Effector CD8-positive, alpha-beta T cell (primary cell): ENCODE results near the gene MAP2K6.
A peak's percentile ranks its signal among the peaks of the same experiment; 100 is the strongest.

ENCODE experiments used
- DNase-seq: peaks from one replicate; lab custom pipeline; 2025; lab: John Stamatoyannopoulos, UW
- total RNA-seq, 4 experiments: gene quantifications; one replicate each; lab custom pipeline; 2026; lab: John Stamatoyannopoulos, UW

Gene MAP2K6
- total RNA-seq = 11.7 to 28.1 (median 17.3) reads per million in 4 experiments

DNA sequence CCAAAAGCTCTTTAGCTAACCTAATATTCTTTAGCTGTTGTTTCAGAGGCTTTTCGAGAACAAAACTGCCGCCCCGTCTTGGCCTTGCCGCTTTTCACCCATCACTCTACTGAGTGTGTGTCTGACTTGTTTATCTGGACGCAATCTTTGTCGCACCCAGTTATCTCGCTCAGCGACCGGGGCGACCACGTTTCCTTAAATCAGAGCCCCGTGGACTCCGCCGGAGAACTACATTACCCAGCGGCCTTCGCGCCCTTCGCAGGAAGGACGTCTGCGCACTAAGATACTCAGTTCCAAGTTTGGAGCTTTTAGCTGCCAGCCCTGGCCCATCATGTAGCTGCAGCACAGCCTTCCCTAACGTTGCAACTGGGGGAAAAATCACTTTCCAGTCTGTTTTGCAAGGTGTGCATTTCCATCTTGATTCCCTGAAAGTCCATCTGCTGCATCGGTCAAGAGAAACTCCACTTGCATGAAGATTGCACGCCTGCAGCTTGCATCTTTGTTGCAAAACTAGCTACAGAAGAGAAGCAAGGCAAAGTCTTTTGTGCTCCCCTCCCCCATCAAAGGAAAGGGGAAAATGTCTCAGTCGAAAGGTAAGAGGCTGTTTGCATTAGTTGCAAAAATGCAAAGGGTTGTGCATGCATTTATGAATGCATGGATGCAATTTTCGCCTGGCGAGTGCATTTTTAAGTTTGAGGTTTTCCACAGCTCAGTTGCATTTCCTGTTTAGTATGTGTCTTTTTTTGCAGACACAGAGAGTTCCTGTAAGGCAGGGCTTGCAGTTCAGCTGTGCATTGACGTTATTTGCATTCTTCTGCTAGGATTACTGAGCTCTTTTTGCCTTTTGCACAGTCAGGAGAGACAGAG is at the start of gene MAP2K6:
Gene MAP2K6 (plus strand): TSS at position 290 of the 867 bp plus-strand sequence. CDS start 288 bp downstream, at position 578.
- DNase-seq = peak; percentile 62

DNA sequence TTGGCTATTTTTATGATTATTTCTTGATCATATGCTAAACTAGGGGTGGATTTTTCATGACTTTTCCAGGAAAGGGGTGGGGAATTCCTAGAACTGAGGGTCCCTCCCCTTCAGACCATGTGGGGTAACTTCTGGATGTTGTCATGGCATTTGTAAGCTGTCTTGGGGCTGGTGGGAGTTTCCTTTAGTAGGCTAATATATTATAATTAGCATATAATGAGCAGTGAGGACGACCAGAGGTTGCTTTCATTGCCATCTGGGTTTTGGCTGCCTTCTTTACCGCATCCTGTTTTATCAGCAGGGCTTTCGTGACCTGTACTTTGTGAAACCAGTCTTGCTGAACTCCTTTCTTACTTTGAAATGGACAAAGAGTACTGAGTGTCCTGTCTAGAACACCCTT is 47.2 kb upstream of the MAP2K6 start:
- DNase-seq = no peak

DNA sequence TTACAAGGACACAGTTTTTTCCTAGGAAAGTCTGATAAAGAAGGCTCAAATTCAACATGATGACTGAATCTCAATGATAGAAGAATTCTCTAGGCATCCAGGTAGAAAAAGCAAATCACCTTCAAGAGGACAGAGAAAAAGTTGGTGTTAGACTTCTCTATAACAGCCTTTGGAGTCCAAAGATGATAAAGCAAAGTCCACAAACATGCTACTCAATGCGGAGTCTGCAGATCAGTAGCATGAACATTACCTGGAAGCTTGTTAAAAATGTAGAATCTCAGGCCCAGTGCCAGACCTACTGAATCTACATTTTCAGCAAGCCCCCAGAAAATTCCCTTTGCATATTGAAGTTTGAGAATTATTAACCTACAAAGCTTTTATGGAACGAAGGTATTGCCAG is 41.4 kb upstream of the MAP2K6 start:
- no peak for DNase-seq

DNA sequence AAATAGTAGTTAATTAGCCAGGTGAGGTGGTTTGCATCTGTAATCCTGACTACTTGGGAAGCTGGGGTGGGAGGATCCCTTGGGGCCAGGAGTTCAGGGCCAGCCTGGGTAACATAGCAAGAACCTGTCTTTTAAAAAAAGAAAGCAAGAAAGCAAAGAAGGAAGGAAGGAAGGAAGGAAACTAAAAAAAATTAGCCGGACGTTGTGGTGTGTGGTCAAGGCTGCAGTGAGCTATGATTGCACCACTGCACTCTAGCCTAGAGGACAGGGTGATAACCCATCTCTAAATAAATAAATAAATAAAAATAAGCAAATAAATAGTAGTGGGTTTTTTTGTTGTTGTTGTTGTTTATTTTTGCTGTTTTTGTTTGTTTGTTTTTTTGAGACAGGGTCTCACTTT is 39.3 kb upstream of the MAP2K6 start:
- DNase-seq = no peak

DNA sequence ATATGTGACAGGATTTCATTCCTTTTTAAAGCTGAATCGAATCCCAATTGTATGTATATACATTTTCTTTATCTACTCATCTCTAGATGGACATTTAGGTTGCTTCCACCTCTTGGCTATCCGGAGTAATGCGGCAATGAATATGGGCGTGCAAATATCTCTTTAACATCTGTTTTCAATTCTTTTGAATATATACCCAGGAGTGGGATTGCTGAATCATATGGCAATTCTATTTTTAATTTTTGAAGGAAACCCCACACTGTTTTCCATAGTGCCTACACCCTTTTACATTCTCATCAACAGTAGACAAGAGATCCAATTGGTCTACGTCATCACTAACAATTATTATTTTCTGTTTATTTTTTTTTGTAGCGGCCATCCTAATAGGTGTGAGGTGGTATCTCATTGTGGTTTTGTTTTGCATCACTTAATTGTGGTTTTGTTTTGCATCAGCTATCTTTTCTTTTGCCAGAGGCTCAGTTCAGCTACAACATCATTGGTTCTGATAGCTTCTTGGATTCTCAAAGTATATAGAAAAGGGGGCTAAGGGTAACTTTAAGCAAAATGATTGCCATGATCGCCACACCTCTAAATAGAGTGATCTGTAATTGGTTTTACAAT is 25.6 kb upstream of the MAP2K6 start:
- no peak for DNase-seq

DNA sequence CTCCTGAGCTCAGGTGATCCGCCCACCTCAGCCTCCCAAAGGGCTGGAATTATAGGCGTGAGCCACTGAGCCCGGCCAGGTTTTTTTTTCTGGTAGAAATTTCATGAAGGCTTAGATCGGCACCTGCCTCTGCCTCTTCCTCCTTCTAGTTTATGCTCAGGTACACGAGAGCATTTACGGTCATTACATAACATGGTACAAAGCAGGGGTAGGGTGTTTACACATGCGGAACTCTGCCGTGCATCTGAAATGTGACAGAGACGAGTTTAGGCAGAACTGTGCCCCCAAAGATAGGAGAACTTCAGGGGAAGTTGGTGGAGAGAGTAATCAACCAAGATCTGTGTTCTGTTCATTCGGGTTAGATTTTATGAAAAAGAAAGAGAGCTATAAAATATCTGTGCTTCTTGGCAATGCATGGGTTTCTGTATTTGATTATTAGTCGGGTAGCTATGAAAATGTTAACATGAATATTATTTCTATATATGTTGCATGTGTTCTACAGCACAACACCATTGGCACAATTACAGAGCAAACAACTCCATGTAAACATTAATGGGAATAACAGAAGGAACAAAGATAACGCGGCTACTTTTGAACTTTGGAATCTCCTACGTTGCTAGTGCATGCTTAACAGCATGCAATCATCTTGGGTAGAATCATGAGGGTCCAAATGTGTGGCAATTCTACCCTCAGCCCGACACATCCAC is 23.5 kb upstream of the MAP2K6 start:
- DNase-seq = no peak

DNA sequence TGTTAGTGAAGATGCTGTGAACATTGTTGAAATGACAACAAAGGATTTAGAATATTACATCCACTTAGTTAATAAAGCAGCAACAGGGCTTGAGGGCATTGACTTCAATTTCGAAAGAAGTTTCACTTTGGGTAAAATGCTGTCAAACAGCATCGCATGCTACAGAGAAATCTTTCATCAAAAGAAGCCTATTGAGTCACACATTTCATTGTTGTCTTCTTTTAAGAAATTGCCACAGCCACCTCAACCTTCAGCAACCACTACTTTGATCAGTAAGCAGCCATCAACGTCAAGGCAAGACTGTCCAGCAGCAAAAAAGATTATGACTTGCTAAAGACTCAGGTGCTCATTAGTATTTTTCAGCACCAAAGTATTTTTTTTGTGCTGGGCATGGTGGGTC is 13.2 kb upstream of the MAP2K6 start:
- no peak for DNase-seq

DNA sequence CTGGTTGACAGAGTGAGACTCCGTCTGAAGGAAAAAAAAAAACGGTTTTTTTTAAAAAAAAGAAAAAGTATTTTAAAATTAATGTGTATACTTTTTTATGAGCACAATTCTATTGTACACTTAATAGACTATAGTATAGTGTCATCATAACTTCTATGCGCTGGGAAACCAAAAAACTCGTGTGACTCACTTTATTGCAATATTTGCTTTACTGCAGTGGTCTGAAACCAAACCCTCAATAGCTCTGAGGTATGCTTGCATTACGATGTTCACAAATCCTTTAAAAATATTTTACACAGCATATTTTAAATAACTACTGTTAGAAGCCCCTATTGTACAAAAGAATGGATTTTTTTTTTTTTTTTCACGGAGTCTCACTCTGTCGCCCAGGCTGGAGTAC is 12.4 kb upstream of the MAP2K6 start:
- no peak for DNase-seq

DNA sequence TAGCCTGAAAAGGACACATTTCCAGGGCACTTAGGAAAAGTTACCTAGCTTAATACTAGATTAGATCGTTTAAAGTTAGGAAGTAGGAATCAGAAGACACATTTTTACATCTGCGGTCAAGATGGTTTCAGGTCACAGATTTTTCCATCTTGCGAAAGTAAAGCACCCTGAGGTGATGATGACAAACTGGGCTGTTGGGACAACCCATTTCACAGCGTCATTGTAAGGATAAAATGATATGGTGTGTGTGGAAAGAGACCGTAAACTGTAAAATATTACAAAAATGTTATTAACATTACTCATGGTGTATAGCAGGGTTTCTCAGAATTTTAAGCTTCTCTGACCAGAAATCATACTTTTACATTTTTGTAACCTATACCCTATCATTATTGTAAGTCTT is 10.1 kb upstream of the MAP2K6 start:
- no peak for DNase-seq

DNA sequence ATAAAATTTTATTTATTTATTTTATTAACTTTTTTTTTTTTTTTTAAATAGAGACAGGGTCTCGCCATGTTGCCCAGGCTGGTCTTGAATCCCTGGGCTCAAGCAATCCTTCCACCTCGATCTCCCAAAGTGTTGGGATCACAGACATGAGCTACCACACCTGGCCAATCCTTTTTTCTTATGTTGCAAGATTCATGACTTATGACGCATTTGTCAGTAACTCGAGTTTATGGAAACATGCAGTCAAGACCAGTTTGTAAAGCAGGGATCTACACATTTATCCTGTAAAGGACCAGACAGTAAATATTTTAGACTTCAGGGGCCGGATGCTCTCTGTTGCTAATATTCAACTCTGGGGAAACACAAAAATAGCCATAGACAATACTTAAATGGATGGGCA is 9.4 kb upstream of the MAP2K6 start:
- DNase-seq = no peak

DNA sequence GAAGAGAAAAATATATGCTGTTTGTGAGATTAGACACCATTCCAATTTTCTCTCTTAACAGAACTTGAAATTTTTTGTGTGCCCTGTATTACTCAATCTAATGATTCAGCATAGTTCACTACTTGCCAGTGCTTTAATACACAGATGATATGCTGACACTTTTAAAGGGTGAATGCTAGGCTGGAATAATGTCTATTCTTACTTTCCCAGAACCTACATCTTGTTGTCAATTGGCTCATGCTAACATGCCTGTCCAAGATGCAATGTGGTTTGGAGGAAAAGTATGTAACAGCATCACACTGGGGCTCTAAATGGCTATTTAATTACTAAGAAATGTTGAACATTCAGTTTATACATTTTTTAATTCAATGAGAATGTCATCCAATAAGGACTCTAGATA is 7.6 kb upstream of the MAP2K6 start:
- DNase-seq = no peak

DNA sequence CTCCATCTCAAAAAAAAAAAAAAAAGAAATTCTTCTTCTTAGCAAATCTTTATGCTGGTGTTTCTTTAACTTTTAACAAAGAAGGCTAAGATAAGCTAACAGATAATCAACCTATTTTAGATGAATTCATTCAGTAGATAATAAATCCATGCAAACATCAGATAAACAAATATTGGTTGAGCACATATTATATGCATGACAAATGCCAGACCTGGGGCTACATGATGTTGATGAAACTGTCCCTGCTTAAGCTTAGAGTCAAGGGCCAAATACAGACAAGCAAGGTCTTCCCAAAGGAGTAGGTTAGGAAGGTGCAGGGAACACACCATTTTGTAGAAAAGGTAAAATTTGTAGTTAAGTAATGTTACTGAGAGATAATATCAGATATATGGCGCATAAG is 6.7 kb upstream of the MAP2K6 start:
- DNase-seq = no peak

DNA sequence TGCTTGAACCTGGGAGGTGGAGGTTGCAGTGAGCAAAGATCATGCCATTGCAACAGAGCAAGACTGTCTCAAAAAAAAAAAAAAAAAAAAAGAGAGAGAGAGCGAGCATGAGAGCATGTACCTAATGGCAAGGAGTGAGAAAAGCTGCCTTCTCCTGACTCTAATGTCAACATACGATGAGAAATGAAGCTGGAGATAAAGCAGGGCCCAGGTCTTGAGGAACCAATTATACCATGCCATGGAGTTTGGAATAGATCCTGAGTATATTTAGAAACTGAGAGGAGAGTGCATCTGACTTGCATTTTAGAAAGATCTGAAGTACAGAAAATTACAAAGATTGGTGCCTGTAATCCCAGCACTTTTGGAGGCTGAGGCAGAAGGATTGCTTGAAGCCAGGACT is 3.8 kb upstream of the MAP2K6 start:
- DNase-seq = no peak

DNA sequence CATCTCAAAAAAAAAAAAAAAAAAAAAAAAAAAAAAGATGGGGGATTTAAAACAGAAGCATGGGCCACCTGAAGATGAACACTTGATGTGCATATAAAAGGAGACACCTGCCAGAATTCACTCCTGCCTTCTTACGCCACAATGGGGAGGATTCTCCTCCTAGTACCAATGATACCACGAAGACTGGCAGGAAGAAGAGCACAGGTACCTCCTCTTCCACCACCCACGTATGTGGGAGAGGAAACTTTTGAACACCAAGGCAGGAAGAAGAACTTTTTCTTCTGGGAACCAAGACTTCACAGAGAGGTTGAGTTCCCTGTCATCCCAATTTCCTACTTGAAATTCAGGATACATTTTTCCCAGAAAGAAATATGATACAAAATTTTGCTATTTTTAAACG is 2.7 kb upstream of the MAP2K6 start:
- DNase-seq = no peak

DNA sequence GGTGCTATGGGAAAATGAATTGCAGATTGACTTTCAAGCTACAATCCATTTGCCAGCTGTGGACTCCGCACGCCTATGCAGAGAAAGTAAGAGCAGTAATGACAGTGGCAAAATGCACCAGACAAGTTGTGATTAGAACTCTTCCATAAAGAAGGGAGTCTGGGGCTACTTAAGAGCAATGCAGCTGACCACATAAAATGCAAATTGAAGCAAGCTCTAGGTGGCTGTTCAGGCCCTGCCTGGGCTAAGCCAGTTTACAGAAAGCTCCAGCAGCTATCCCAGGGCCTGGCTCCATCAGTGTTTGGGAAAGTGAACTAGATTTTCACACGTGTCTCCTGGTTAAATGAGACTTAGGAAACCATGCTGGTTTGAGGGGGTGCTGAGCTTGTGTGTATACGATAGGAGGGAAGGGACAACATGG is 2.2 kb upstream of the MAP2K6 start:
- no peak for DNase-seq

DNA sequence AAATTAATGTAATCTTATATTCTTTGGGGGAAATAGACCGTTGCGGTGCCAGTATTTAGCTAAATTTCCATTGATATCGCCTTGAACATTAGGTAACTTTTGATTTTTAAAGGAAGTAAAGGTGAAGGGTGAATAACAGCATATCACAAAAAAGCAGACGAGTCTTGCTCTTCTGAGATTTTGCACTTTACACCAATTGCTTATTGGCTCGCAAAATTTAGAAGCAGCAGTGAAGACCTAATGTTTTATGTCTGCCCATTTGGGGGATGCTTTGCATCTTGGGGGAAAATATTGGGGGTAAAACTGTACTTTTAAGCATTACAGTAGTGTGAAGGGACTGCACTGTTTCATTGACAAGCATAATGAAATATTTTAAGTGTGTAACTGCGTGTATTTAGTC is 934 bp downstream of the MAP2K6 start:
- no peak for DNase-seq

DNA sequence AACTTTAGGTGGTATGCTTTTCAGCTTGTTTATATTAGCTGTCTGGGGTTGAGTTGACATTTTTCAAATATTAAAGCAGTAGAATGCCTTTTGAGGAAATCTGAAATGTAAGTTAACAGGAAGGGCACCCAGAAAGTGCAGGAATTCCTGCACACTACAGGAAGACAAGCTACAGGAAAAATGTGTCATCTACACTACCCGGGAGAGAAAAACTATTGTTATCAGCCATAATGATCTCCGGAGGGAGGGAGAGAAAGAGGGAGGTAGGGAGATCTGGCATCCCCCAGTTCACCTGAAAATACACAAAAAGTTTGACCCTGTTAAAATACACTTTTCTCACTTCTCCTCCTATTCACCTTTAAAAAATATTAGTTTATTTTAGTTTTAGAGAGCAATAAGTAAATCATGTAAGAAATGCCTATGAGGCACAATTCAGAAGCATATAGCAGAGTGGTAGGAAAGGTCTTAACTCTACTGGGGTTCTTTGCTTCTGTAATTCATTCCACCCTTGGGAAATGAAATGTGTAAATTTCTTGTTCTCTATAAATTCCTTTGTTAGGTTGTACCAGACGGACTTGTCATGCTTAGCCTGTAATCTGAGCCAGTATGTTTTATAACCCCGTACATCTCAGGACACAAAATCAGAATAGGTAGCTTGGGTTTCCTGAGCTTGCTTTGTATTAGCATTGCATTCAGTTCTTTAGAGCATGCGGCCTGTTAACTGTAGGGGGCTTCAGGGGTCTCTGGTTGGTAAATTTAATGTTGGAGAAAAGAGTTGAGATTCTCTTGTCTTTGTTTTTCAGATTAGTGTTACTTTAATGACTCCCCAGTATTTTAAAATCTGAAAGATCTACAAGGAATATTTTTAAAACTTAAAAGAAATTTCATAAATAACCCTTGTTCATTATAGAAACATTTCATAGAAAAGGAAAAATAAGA is 3.3 kb downstream of the MAP2K6 start:
- DNase-seq = no peak

DNA sequence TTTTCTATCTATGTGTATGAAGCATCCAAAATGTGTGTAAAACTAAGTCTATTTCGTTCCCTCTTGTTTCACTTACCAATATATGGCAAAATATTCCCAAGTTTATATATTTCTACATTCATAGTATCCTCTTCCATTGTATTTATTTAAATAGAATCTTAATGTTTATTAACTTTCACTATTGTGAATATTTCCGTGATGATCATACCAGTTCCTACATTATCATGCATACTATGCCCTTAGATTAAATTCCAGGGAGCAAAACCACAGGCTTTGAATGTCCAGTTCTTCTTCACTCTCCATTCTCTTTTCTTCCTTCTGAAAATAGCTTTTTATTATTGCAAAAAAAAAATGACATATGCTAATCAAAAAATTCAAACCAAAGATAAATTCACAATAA is 4.0 kb downstream of the MAP2K6 start:
- no peak for DNase-seq

DNA sequence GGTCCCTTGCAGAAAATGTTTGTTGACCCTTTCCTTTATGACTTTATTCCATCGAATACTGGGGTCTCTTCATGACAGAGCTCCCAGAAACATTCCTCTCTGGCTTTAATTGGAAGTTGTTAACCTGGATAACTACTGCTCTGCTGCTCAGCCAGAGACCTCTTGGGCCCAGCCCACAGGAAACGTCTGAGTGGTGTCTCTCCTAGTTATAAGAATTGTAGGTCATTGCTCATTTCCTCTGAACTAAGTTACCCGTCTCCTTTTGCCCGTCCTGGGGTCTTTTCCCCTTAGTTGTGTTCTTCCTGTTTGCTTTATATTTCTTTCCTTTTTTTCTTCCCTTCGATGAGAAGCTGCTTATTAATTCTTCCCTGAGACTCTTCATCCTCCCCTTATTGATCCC is 9.0 kb downstream of the MAP2K6 start:
- DNase-seq = no peak

DNA sequence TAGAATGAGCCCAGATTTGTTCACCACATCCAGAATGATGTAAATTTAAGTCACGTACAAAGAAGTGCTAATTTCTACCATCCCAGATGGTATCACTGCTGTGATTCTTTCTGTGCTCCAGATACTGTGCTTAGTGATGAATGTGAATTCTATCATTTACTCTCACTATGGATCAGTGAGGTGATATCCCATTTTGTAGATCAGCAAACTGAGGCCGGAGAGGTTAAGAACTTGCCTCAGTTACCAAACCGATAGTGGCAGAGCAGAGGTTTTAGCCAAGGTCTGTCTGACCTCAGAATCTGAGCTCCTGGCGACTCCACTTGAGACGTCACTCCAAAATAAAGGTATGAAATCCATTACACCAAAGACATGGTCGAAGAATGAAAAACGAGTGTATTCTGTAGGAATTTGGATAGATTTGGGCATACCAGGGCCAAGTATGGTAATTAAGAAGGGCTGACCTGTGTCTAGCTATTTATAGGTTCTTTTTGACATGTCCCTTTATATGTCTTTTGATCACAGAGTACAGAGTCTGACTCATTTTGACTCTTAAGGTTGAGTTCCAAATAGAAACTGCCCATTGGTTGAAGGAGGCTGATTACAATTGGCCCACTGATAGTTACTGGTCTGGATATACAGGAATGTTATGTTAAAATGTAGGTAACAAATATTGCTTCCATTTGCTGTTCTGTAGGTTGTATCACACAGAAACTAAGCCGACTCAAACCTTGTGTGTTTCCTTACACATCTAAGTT is 10.0 kb downstream of the MAP2K6 start:
- DNase-seq = no peak

DNA sequence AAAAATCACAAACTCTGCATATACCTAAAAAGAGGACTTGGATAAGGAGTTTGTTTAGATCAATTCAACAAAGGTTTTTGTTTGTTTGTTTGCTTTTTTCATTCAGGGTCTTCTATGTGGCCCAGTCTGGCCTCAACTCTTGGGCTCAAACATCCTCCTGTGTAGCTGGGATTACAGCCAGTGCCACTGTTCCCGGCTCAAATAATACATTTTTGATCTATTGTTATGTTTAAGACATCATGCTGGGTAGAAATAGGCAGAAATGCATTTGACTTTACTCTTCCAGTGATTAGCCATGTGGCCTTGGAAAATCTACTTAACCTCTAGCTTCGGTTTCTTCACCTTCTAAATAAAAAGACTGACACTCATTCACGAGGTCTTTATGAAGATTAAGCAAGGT is 11.5 kb downstream of the MAP2K6 start:
- no peak for DNase-seq
